Fibroblast of lung (primary cell): ENCODE measurements around the gene SYT7. TPM values are rescaled to one million over a fixed set of nuclear protein-coding genes. Genes with fewer than 3 reads are reported as not detected.

ENCODE experiments used
- DNase-seq, 2 donors: peaks; one replicate each; pipeline versions ENCODE4 v3.0.0 to v3.0.0-alpha.2; 2010; ENCODE audit warnings: low read depth in 2 of 2
- H2AFZ ChIP-seq: 2 replicates; pipeline ENCODE4 v1.5.1; 2012; ENCODE audit warnings: low read length, control low read depth, inconsistent platforms
- H3K27ac ChIP-seq: 2 replicates; pipeline ENCODE4 v1.5.1; 2011; ENCODE audit warnings: low read length, control low read depth; ENCODE audit not compliant: insufficient read depth
- H3K27me3 ChIP-seq: 2 replicates; pipeline ENCODE4 v1.5.1; 2011; ENCODE audit warnings: mild to moderate bottlenecking, low read length; ENCODE audit not compliant: control insufficient read depth, insufficient read depth
- H3K36me3 ChIP-seq: 2 replicates; pipeline ENCODE4 v1.5.1; 2011; ENCODE audit warnings: low read length; ENCODE audit not compliant: control insufficient read depth, insufficient read depth
- H3K4me1 ChIP-seq: 2 replicates; pipeline ENCODE4 v1.5.1; 2011; ENCODE audit warnings: low read length; ENCODE audit not compliant: control insufficient read depth, insufficient read depth; ENCODE audit errors: extremely low read depth
- H3K4me2 ChIP-seq: 2 replicates; pipeline ENCODE4 v1.5.1; 2011; ENCODE audit warnings: low read length, control low read depth; ENCODE audit not compliant: insufficient read depth; ENCODE audit errors: extremely low read depth
- H3K4me3 ChIP-seq, 4 experiments: fragments of 200-600 bp in 1 of 4; sonication (generic) in 1 of 4; replicated peaks in 1 of 4; 2 replicates each; pipeline ENCODE4 v1.5.1; 2011 to 2016; ENCODE audit warnings: low read length in 4 of 4, low read depth in 3 of 4, mild to moderate bottlenecking in 3 of 4, control low read depth in 2 of 4, inconsistent platforms in 1 of 4, mixed read lengths in 1 of 4; ENCODE audit not compliant: insufficient read depth in 1 of 4; ENCODE audit errors: control extremely low read depth in 1 of 4
- H3K79me2 ChIP-seq: 2 replicates; pipeline ENCODE4 v1.5.1; 2012; ENCODE audit warnings: mild to moderate bottlenecking, low read length, inconsistent platforms; ENCODE audit not compliant: control insufficient read depth, insufficient read depth
- H3K9ac ChIP-seq: 2 replicates; pipeline ENCODE4 v1.5.1; 2011; ENCODE audit warnings: mild to moderate bottlenecking, low read length, control low read depth; ENCODE audit not compliant: insufficient read depth
- H3K9me3 ChIP-seq: 2 replicates; pipeline ENCODE4 v1.5.1; 2012; ENCODE audit warnings: low read depth, low read length; ENCODE audit not compliant: control insufficient read depth, insufficient read depth
- H4K20me1 ChIP-seq: 2 replicates; pipeline ENCODE4 v1.5.1; 2011; ENCODE audit warnings: low read length; ENCODE audit not compliant: control insufficient read depth, insufficient read depth; ENCODE audit errors: extremely low read depth
- EZH2 ChIP-seq: IDR thresholded peaks from 2 replicates; pipeline ENCODE4 v1.5.1; 2012; ENCODE audit warnings: low read length, control low read depth, mild to moderate bottlenecking; ENCODE audit errors: missing control alignments
- polyA plus RNA-seq, 2 donors: library from polyadenylated mRNA; depleted of rRNA in 1 of 2; stranded (reverse) in 1 of 2; unstranded in 1 of 2; fragments of >200 nt; gene quantifications; 2 replicates each; pipeline ENCODE4 v1.2.1, GENCODE V29; 2011 to 2012; ENCODE audit warnings: missing spikeins in 1 of 2
- total RNA-seq: library from RNA; depleted of rRNA; stranded (reverse); fragments of >200 nt; gene quantifications from 2 replicates; pipeline ENCODE4 v1.2.1, GENCODE V29; 2014
- TF ChIP-seq, protein P1 (sequence below), 2 donors: IDR thresholded peaks in 1 of 2; conservative IDR thresholded peaks in 1 of 2; 1 replicate in 1 of 2; 2 replicates in 1 of 2; pipeline ENCODE4 v1.5.1; 2011 to 2012; ENCODE audit warnings: low read length in 2 of 2, control low read depth in 1 of 2, inconsistent platforms in 1 of 2, low read depth in 1 of 2, mild to moderate bottlenecking in 1 of 2

Gene SYT7
- total and polyA plus RNA-seq, 2 donors (not counting 1 experiment from before 2014, with no cell fraction given) = 2.5 to 25.9 TPM

DNA sequence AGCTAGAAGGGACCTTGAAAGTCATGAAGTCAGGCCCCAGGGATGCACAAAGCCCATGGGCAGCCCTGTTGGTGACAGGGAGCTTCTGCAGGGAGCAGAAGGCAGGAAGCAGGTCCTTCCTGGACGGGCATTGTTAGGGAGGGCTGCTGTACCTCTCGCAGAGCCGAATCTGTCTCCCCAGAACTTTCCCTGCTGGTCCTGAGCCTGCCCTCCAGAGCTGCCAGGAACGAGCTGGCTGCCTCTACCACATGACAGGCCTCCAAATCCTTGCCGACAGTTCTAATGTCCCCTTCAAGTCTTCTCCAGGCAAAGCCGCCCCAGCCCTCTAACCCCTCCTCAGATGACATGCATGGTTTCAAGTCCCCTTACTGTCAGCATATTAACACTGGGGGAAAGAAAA lies 20.1 kb downstream of the SYT7 start:
- peak; percentile 40 for TF ChIP-seq EZH2
- TF ChIP-seq, protein P1, sequence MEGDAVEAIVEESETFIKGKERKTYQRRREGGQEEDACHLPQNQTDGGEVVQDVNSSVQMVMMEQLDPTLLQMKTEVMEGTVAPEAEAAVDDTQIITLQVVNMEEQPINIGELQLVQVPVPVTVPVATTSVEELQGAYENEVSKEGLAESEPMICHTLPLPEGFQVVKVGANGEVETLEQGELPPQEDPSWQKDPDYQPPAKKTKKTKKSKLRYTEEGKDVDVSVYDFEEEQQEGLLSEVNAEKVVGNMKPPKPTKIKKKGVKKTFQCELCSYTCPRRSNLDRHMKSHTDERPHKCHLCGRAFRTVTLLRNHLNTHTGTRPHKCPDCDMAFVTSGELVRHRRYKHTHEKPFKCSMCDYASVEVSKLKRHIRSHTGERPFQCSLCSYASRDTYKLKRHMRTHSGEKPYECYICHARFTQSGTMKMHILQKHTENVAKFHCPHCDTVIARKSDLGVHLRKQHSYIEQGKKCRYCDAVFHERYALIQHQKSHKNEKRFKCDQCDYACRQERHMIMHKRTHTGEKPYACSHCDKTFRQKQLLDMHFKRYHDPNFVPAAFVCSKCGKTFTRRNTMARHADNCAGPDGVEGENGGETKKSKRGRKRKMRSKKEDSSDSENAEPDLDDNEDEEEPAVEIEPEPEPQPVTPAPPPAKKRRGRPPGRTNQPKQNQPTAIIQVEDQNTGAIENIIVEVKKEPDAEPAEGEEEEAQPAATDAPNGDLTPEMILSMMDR (conservative IDR thresholded peaks at IDR 0.05 in 1 of 2, IDR thresholded peaks at IDR 0.05 in 1 of 2; ENCODE audit: low read depth in 1 of 2, low read length in 2 of 2) = no peak
- H3K79me2 ChIP-seq = no peaks in the 10 kb centered on the region
- no peak overlapping the region for H3K4me3 ChIP-seq
- DNase-seq = no peak
- peaks cover 26% of the 10 kb centered on the region for H3K27me3 ChIP-seq
- H3K4me1 ChIP-seq = no peaks in the 10 kb centered on the region
- H2AFZ ChIP-seq = no peak overlapping the region
- no peak overlapping the region for H3K4me2 ChIP-seq
- no peaks in the 10 kb centered on the region for H3K9me3 ChIP-seq
- H3K9ac ChIP-seq = no peak overlapping the region
- no peak overlapping the region for H3K27ac ChIP-seq
- no peaks in the 10 kb centered on the region for H4K20me1 ChIP-seq
- no peaks in the 10 kb centered on the region for H3K36me3 ChIP-seq

DNA sequence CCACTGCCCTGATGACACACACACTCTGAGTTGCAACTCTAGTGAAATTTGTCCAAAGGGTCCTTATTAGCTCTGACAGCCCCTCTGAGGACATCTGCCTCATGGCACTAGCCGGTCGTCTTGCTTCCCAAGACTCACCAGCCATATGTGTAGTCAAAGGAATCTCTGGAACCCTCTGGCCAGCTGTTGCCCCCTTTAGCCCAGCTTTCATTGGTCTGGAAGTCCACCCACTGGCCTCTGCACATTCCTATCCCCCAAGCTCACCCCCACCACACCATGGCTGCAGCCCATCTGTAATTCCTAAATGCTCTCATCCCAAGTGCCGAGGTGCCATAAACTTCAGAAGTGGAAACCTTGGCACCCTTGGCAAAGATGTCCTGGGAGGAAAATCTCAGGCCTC lies 24.3 kb downstream of the SYT7 start:
- Histone ChIP-seq H2AFZ (no peak overlapping the region), H3K9ac (no peak overlapping the region), H3K4me1 (peaks cover 3% of the 10 kb centered on the region), H3K36me3 (no peaks in the 10 kb centered on the region), H3K27ac (no peak overlapping the region), H3K27me3 (peaks cover 48% of the 10 kb centered on the region), H3K79me2 (no peaks in the 10 kb centered on the region), H3K4me2 (no peak overlapping the region), H4K20me1 (no peaks in the 10 kb centered on the region), H3K4me3 (no peak overlapping the region), H3K9me3 (no peaks in the 10 kb centered on the region)
- no peak for DNase-seq
- peak; percentile 9 for TF ChIP-seq EZH2
- TF ChIP-seq, protein P1 (conservative IDR thresholded peaks at IDR 0.05 in 1 of 2, IDR thresholded peaks at IDR 0.05 in 1 of 2; ENCODE audit: low read depth in 1 of 2, low read length in 2 of 2) = no peak

DNA sequence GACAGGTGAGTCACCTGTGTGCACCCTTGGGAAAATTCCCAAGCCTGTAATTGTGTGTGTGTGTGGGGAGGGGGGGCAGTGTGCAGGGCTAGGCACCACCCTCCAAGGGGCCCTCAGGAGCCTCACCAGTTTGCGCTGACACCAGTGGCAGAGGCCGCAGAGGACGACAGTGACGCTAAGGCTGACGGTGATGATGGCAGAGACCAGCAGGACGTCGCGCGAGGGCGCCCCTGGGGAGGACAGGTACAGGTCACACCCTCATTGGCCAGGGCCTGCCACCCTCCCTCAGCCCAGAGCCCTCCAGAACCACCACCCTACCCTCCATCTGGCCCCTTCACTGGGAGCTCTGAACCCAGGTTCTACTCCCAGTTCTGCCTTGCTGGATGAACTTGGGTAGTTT lies 24.9 kb downstream of the SYT7 start:
- no peak overlapping the region for H3K4me2 ChIP-seq
- H3K36me3 ChIP-seq = no peaks in the 10 kb centered on the region
- peaks cover 5% of the 10 kb centered on the region for H3K4me1 ChIP-seq
- no peak overlapping the region for H3K9ac ChIP-seq
- no peaks in the 10 kb centered on the region for H3K79me2 ChIP-seq
- H3K4me3 ChIP-seq = no peak overlapping the region
- DNase-seq = no peak
- peak; percentile 18 for TF ChIP-seq EZH2
- TF ChIP-seq, protein P1 (conservative IDR thresholded peaks at IDR 0.05 in 1 of 2, IDR thresholded peaks at IDR 0.05 in 1 of 2; ENCODE audit: low read depth in 1 of 2, low read length in 2 of 2) = no peak
- H2AFZ ChIP-seq = no peak overlapping the region
- peaks cover 46% of the 10 kb centered on the region for H3K27me3 ChIP-seq
- H4K20me1 ChIP-seq = no peaks in the 10 kb centered on the region
- H3K27ac ChIP-seq = no peak overlapping the region
- no peaks in the 10 kb centered on the region for H3K9me3 ChIP-seq
